HL-60 (cell line): ENCODE measurements around the gene NUP62.

Source experiments
- DNase-seq, 2 experiments: peaks; one replicate each; pipeline ENCODE4 v3.0.0-alpha.2; 2010 to 2020; ENCODE audit warnings: low read depth in 1 of 2, low spot score in 1 of 2
- H3K27ac ChIP-seq: fragments of 250-450 bp; sonication (Bioruptor Pico); replicated peaks from 2 replicates; pipeline ENCODE4 v1.5.1; 2020; ENCODE audit warnings: mild to moderate bottlenecking, moderate library complexity
- H3K27me3 ChIP-seq: fragments of 250-450 bp; sonication (Bioruptor Pico); 2 replicates; pipeline ENCODE4 v1.5.1; 2021; ENCODE audit warnings: mild to moderate bottlenecking, moderate library complexity; ENCODE audit not compliant: insufficient read depth, poor library complexity, severe bottlenecking
- H3K4me3 ChIP-seq: replicated peaks from 2 replicates; pipeline ENCODE4 v1.5.1; 2011; ENCODE audit warnings: mild to moderate bottlenecking, control low read depth, low read length; ENCODE audit not compliant: insufficient read depth
- GABPA ChIP-seq: IDR thresholded peaks from 2 replicates; pipeline ENCODE4 v1.6.1; 2012; ENCODE audit warnings: low read depth
- POLR2AphosphoS5 ChIP-seq: IDR thresholded peaks from 2 replicates; pipeline ENCODE4 v1.6.1; 2012; ENCODE audit warnings: low read depth
- SPI1 ChIP-seq: IDR thresholded peaks from 2 replicates; pipeline ENCODE4 v1.6.1; 2012; ENCODE audit warnings: low read depth, mild to moderate bottlenecking, borderline replicate concordance
- TF ChIP-seq, protein P1 (sequence below): IDR thresholded peaks from 2 replicates; pipeline ENCODE4 v1.6.1; 2012; ENCODE audit warnings: low read depth; ENCODE audit not compliant: insufficient replicate concordance
- TF ChIP-seq, protein P2 (sequence below): IDR thresholded peaks from one replicate; pipeline ENCODE4 v1.5.1; 2011; ENCODE audit warnings: low read length, control low read depth, inconsistent platforms; ENCODE audit not compliant: insufficient read depth

NUP62 gene

DNA sequence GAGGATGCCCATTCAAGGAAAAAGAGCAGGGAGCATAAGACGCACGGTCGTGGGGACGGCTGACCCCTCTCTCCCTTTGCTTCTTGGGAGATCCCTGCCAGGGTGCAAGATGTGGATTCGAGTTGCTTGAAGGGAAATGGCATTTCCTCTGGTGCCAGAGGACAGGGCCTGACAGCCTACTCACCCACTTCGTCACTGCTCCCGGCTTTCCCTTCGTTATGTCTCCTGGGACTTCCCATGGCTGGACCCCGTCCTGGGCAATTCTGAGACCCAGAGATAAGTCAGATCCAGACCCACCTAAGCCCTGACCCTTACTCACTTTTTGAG lies 50.6 kb downstream of the NUP62 start:
- Histone ChIP-seq H3K27me3 (no peaks in the 10 kb centered on the region), H3K27ac (no peak overlapping the region; the same call in 1 of the 2 replicates), H3K4me3 (peak overlapping the region; percentile 81; the same call in 1 of the 2 replicates)
- no peak for DNase-seq
- no peak for TF ChIP-seq POLR2AphosphoS5
- TF ChIP-seq SPI1, result no peak
- TF ChIP-seq, protein P1, sequence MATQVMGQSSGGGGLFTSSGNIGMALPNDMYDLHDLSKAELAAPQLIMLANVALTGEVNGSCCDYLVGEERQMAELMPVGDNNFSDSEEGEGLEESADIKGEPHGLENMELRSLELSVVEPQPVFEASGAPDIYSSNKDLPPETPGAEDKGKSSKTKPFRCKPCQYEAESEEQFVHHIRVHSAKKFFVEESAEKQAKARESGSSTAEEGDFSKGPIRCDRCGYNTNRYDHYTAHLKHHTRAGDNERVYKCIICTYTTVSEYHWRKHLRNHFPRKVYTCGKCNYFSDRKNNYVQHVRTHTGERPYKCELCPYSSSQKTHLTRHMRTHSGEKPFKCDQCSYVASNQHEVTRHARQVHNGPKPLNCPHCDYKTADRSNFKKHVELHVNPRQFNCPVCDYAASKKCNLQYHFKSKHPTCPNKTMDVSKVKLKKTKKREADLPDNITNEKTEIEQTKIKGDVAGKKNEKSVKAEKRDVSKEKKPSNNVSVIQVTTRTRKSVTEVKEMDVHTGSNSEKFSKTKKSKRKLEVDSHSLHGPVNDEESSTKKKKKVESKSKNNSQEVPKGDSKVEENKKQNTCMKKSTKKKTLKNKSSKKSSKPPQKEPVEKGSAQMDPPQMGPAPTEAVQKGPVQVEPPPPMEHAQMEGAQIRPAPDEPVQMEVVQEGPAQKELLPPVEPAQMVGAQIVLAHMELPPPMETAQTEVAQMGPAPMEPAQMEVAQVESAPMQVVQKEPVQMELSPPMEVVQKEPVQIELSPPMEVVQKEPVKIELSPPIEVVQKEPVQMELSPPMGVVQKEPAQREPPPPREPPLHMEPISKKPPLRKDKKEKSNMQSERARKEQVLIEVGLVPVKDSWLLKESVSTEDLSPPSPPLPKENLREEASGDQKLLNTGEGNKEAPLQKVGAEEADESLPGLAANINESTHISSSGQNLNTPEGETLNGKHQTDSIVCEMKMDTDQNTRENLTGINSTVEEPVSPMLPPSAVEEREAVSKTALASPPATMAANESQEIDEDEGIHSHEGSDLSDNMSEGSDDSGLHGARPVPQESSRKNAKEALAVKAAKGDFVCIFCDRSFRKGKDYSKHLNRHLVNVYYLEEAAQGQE, result no peak
- TF ChIP-seq GABPA, result no peak
- TF ChIP-seq, protein P2, sequence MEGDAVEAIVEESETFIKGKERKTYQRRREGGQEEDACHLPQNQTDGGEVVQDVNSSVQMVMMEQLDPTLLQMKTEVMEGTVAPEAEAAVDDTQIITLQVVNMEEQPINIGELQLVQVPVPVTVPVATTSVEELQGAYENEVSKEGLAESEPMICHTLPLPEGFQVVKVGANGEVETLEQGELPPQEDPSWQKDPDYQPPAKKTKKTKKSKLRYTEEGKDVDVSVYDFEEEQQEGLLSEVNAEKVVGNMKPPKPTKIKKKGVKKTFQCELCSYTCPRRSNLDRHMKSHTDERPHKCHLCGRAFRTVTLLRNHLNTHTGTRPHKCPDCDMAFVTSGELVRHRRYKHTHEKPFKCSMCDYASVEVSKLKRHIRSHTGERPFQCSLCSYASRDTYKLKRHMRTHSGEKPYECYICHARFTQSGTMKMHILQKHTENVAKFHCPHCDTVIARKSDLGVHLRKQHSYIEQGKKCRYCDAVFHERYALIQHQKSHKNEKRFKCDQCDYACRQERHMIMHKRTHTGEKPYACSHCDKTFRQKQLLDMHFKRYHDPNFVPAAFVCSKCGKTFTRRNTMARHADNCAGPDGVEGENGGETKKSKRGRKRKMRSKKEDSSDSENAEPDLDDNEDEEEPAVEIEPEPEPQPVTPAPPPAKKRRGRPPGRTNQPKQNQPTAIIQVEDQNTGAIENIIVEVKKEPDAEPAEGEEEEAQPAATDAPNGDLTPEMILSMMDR, result no peak

DNA sequence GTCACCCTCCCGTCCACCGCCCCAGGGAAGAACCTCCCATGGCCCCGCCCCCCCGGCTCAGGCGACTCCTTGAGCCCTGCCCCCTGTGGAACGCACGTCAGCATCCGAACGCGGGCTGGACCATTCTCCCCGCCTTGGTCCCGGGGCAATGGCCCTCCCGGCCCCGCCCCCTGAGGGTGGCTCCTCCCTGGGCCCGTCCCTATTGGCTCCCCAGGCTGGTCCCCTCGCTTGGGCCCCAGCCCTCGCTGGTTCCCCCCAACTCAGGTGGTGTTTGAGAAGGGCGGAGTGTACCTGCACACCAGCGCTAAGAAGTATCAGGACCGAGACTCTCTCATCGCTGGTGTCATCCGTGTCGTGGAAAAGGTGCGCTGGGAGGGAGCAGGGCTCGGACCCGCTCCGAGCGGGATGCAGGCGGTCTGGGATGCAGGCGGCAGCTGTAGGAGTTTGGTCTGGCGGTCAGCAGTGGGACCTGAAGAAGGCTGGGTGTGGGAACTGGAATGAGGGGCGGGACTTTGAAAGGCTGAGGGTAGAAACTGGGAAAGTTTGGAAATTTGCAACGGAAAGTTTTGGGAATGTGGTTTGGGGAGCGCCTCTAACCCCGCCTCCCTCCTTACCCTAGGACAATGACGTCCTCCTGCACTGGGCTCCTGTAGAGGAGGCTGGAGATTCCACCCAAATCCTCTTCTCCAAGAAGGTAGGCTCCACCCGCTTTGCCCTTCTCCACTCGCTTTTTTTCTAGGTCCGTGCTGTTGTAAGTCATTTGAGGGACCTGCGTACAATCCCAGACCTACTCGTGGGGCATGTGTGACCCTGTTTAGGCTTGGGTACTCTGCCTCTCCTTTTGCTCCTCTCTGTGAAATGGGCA lies 51.2 kb downstream of the NUP62 start:
- peak; percentile 94 to 98 for DNase-seq
- peak overlapping the region; percentile 81 for H3K4me3 ChIP-seq
- H3K27ac ChIP-seq, result peak overlapping the region; percentile 95
- TF ChIP-seq GABPA (no peak), SPI1 (no peak), POLR2AphosphoS5 (no peak)
- TF ChIP-seq, protein P2, result no peak
- TF ChIP-seq, protein P1, result no peak
- no peaks in the 10 kb centered on the region for H3K27me3 ChIP-seq

DNA sequence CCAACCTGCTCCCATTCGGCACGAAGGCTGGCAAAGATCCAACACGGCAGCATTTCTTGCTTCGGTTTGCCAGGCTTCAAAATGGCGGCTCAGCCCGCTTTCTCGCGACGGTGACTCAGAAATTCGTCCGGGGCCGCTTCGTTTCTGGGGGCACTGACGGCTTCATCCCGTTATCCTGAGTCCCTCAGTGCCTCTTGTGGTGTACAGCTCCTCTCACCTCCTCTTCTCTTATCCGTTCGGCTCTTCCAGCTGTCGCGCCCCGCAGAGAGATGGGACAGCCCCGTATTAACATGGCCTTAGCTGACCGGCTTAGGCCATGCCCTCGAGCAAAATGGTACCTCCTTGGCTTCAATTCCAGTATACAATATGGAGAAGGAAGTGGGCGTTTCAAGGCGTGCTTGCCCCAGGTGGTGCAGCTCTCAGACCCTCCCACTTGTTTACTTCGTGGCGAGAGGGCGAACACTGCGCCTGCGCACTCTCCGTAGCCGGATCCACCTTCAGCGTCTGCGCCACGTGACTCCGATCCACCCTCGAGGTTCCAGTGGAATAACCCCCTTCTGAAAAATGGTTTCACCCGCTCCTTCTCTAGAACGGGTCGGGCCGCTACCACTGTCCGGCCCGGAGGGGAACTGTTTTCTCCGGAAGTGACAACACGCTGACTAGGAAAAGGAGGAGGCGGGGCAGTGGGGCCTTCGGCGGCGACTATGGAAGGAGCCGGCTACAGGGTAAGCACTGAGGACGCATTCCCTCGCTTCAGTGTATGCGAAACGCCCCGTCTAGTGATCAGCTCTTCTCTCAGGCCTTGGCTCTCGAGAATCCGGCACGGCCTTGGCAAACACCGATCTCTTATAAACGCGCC lies 52.1 kb downstream of the NUP62 start, which contains the start of the genes AKT1S1 and TBC1D17:
AKT1S1 (minus strand) TSS at position 336 of the 859 bp plus-strand sequence. CDS start 4,060 bp downstream, outside the sequence.
TBC1D17 (plus strand) TSS at position 683 of the 859 bp plus-strand sequence; CDS start at position 705, 22 bp downstream.
- Histone ChIP-seq H3K27me3 (no peaks in the 10 kb centered on the region), H3K4me3 (peak within 1 kb of the TSS; percentile 87), H3K27ac (peak within 1 kb of the TSS; percentile 95)
- TF ChIP-seq, protein P1, result no peak
- peak; percentile 75; the same call in 1 of the 2 replicates for TF ChIP-seq SPI1
- peak; percentile 79 for TF ChIP-seq GABPA
- peak; percentile 100 for DNase-seq
